Muscle of leg (tissue), 11 donors: Measurements from ENCODE around the gene CPNE9. TPM values are rescaled to one million over a fixed set of nuclear protein-coding genes. Genes with fewer than 3 reads are reported as not detected.
"Not testable (repeated sequence)": the region's sequence is repeated elsewhere in the genome, so short reads cannot be mapped to it uniquely, and the experiment has no call there.

Experiments
- DNase-seq: peaks from one replicate; pipeline ENCODE4 v3.0.0; 2013
- H3K27ac ChIP-seq: one replicate; pipeline ENCODE4 v1.5.1; 2013; ENCODE audit warnings: mild to moderate bottlenecking, low read length, control low read depth
- H3K27me3 ChIP-seq: one replicate; pipeline ENCODE4 v1.6.1; 2013; ENCODE audit warnings: low read length; ENCODE audit not compliant: control insufficient read depth, insufficient read depth
- H3K36me3 ChIP-seq: one replicate; pipeline ENCODE4 v1.6.1; 2013; ENCODE audit warnings: low read length; ENCODE audit not compliant: control insufficient read depth, insufficient read depth
- H3K4me1 ChIP-seq: one replicate; pipeline ENCODE4 v1.6.1; 2013; ENCODE audit warnings: low read length; ENCODE audit not compliant: control insufficient read depth, insufficient read depth
- H3K4me3 ChIP-seq: one replicate; pipeline ENCODE4 v1.5.1; 2013; ENCODE audit warnings: low read length, control low read depth
- H3K9me3 ChIP-seq: replicated peaks from 2 replicates; pipeline ENCODE4 v1.6.1; 2013; ENCODE audit warnings: low read depth, low read length; ENCODE audit not compliant: control insufficient read depth
- WGBS: methylation state at CpG from one replicate; pipeline ENCODE4 v1.1.5; 2013; ENCODE audit warnings: missing lambda C conversion rate; ENCODE audit not compliant: insufficient coverage; 5-methylcytosine and 5-hydroxymethylcytosine counted together
- polyA plus RNA-seq, 8 donors: library from polyadenylated mRNA; unstranded; fragments of 120-200 nt; gene quantifications; one replicate each; pipeline versions ENCODE4 v1.2.1 to v1.2.3, GENCODE V29; 2013; ENCODE audit warnings: inconsistent platforms in 1 of 8, low replicate concordance in 1 of 8; ENCODE audit not compliant: insufficient read length in 8 of 8, insufficient read depth in 1 of 8
- total RNA-seq: library from RNA; stranded (reverse); fragments of 120-200 nt; gene quantifications from one replicate; pipeline ENCODE4 v1.2.4, GENCODE V29; 2013

Gene CPNE9
- total and polyA plus RNA-seq, 9 donors, result 0.06 to 0.14 (median 0.09) TPM; not detected in 6

DNA sequence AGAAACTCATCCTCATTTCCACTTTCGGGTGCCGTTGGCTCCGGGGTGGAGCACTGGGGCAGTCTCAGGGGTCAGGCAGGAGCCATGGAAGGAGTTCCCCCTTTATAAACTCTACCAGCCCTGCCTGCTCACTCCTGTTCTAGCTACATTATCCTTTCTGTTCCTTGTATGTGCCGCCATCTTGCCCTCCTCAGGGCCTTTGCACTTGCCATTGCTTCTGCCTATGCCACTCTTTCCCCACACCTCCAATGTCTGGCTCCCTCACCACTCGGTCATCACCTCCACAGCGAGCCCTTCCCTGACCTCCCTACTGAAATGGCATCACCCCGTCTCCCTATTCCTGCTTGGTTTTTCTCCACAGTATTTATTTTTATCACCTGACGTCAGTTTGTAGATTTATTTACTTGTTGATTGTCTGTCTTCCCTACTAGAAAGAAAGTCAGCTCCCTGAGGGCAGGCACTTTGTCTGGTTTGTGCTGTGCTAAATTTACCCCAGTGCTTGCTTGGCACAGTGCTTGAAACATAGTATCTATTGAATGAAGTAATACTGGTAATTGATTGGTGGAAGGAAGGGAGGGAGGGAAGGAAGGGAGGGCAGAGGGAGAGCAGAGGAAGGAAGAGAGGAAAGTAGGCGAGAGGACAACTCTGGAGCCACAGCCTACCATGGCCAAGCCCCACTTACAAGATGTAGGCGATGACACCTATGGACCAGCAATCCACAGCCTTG, 57.3 kb downstream of the CPNE9 start:
- H3K36me3 ChIP-seq, result peaks cover 75% of the 10 kb centered on the region
- DNase-seq, result no peak
- no peaks in the 10 kb centered on the region for H3K9me3 ChIP-seq
- no peaks in the 10 kb centered on the region for H3K27me3 ChIP-seq
- H3K4me1 ChIP-seq, result no peaks in the 10 kb centered on the region
- 93% methylated on average over 6 of the region's 10 CpGs for WGBS
- H3K27ac ChIP-seq, result no peak overlapping the region
- H3K4me3 ChIP-seq, result no peak overlapping the region

DNA sequence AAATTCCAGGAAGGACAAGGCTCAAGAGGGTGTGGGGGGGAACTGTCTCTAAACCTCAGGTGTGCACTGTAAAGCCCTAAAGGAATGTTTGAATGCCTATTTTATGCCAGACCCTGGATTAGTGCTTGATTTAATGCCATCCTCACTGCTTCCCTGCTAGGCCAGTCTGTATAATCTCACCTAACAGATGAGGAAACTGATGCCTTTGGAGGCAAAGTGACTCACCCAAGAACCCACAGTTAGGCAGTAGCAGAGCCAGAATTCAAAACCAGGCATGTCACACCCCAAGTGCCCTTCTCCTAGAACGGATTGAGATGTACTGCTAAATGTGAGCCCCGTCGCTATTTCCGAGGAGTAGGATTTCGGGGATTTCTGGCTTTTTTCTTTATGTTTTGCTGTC, 58.3 kb downstream of the CPNE9 start:
- WGBS, result no CpG with 5 or more reads among the region's 5 CpGs
- Histone ChIP-seq H3K36me3 (peaks cover 66% of the 10 kb centered on the region), H3K9me3 (no peaks in the 10 kb centered on the region), H3K4me3 (no peak overlapping the region), H3K27me3 (no peaks in the 10 kb centered on the region), H3K27ac (no peak overlapping the region), H3K4me1 (peaks cover 2% of the 10 kb centered on the region)
- no peak for DNase-seq

DNA sequence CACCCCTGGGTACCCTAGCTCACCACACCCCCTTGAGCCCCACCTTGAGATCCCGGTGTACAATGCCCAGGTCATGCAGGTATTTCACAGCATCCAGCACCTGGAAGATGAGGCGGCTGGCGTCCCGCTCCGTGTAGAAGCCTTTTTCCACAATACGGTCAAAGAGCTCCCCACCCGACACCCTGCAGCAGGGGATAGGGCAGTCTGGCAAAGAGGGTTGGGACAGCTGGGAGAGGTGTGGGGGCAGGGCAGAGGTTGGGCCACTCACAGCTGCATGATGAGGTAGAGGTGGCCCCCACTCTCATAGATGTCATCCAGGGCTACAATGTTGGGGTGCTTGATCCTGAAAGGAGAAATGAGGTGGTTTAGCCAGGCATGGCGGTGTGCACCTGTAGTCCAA, 59.2 kb downstream of the CPNE9 start:
- no peak overlapping the region for H3K4me3 ChIP-seq
- WGBS, result 93% methylated on average over 3 of the region's 8 CpGs

DNA sequence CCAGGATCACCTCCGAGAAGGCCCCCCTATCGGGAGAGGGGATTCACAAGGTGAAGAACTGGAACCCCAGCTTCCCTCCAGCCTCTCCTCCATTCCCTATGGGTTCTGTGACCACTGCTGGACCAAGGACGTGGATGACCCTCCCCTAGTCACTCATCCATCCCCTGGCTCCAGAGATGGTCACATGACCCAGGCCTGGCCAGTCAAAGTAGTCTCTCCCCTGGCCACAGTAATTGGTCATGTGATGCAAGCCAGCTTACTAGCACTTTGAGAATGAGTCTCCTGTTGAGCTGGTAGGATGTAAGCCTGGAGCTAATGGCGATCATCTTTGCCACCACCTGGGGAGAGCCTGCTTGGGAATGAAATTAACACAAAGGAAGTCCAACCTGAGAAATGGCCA, 62.2 kb downstream of the CPNE9 start:
- no peaks in the 10 kb centered on the region for H3K9me3 ChIP-seq
- no peaks in the 10 kb centered on the region for H3K27me3 ChIP-seq
- no peak overlapping the region for H3K27ac ChIP-seq
- 71% methylated on average over 4 of the region's 4 CpGs for WGBS
- H3K4me3 ChIP-seq, result no peak overlapping the region
- peaks cover 33% of the 10 kb centered on the region for H3K4me1 ChIP-seq
- no peak for DNase-seq
- H3K36me3 ChIP-seq, result peaks cover 37% of the 10 kb centered on the region

More for the DNA sequence above, 59.2 kb downstream of the CPNE9 start:
- Histone ChIP-seq H3K27ac (no peak overlapping the region), H3K4me1 (peaks cover 9% of the 10 kb centered on the region), H3K9me3 (no peaks in the 10 kb centered on the region), H3K36me3 (peaks cover 62% of the 10 kb centered on the region), H3K27me3 (no peaks in the 10 kb centered on the region)
- no peak for DNase-seq

DNA sequence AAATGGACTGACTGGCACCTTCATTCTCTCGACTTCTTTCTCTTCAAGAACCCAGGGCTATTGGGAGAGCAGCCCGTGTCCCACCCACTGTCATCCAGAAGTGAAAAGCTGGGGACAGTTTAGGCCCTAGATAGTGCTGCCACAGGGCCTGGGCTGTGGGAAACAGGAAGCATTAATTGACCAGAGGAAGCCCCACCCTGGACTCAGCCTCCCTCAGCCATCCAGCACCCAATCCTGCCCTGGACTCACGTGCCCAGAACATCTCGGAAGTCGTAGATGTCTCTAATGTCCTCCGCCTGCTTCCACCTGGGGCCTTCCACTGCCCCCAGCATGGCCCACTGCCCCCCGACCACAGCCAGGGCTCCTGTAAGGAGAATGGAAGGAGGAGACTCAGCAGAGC, 63.8 kb downstream of the CPNE9 start:
- no peak overlapping the region for H3K4me3 ChIP-seq
- peaks cover 28% of the 10 kb centered on the region for H3K36me3 ChIP-seq
- H3K27me3 ChIP-seq, result no peaks in the 10 kb centered on the region
- no peaks in the 10 kb centered on the region for H3K9me3 ChIP-seq
- 42% methylated on average over 5 of the region's 7 CpGs for WGBS
- H3K4me1 ChIP-seq, result peaks cover 33% of the 10 kb centered on the region
- H3K27ac ChIP-seq, result no peak overlapping the region
- DNase-seq, result no peak

DNA sequence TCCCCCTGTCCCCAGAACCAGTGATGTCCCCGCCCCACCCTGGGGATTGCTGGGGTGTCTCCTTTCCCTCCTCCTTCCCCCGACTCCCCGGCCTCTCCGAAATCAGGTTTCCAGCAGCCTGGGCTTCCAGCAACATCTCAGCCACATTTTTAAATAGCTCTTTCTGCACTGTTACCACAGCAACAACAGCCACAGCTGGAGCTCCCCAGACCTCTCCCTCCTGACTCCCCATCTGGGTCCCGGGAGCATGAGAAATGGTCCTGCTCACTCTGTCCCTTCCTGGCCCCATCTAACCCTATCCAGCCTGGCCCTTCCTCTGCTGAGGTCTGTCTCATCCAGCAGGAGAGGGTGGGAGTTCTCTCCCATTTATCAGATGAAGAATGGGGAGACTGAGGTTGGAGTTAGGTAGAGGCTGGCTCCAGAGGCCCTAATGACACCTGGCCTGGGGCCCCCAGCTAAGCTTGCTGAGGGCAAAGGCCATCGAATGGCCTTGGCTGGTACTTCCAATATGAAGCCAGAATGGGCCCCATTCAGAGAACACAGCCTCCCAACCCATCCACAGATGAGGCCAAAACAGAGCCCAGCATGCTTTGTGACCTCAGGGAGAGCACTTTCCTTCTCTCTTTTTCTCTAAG, 64.6 kb downstream of the CPNE9 start:
- no peak overlapping the region for H3K27ac ChIP-seq

DNA sequence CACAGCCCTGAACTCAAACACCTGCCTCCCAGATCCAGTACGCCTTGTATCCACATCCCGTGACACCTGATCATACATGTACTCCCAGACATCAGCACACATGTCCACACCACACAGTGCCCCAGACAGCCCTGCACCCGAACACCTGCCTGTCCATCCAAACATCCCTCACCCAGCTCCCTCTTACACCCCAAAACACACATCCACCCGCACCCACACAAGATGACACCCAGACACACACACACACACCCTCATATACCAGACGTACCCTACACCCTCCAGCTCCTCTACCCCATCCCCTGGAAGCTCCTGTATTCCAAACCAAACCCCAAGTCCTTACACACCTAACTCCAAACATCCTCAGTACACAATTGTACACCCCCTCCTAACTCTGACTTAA, 65.4 kb downstream of the CPNE9 start:
- no peak for DNase-seq
- Histone ChIP-seq H3K27ac (peak overlapping the region; percentile 60), H3K36me3 (peaks cover 15% of the 10 kb centered on the region), H3K27me3 (no peaks in the 10 kb centered on the region), H3K4me1 (peaks cover 33% of the 10 kb centered on the region), H3K9me3 (no peaks in the 10 kb centered on the region), H3K4me3 (peak overlapping the region; percentile 66)
- 64% methylated on average over 5 of the region's 5 CpGs for WGBS

More for the DNA sequence above, 64.6 kb downstream of the CPNE9 start:
- Histone ChIP-seq H3K27me3 (no peaks in the 10 kb centered on the region), H3K4me3 (no peak overlapping the region), H3K36me3 (peaks cover 20% of the 10 kb centered on the region), H3K9me3 (no peaks in the 10 kb centered on the region), H3K4me1 (peaks cover 33% of the 10 kb centered on the region)
- 55% methylated on average over 4 of the region's 6 CpGs for WGBS
- DNase-seq, result peak; percentile 68

DNA sequence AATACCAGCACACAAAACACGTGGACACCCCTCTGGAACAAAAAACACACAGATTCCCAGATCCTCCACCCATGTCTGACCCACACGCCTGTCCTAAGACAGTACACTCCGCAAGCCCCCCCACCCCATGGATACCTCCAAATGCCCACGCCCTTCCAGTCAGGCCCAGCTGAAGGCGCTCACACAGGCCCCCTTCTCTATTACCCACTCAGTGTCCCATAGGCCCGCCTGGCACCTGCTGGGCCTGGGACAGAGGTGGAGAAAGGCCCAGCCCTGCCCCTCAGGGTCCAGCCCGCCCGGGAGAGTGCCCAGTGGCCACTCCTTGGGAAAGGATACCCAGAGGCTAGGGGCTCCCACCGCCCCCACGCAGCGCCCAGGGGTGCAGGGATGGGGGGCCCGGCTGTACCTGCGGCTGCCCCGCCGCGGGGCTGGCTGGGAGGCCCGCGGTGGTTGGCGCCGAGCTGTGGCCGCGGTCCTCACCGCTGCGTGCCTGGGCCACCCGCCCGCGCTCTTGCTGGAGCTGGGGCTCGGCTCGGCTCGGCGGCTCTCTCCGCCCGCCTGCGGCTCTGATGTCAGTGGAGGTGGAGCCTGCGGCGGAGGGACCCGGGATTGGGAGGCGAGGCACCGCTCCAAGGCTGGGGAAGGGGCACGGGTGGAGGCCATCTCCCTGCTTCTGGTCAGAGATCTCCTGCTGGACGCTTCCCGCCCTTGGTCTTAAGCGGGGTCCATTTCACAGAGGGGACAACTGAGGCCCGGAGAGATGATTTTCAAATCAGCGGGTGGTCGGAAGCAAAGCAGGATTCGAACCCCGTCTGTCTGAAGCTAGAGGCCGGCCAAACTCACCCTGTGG, 66.0 kb downstream of the CPNE9 start, which contains the start of gene CAMK1:
Gene CAMK1, minus strand, starts transcription at position 522 of the 850 bp plus-strand sequence. CDS start 2,198 bp downstream, outside the sequence.
- 3% methylated on average over 48 of the region's 49 CpGs for WGBS
- no peaks in the 10 kb centered on the region for H3K27me3 ChIP-seq
- peaks cover 15% of the 10 kb centered on the region for H3K36me3 ChIP-seq
- H3K27ac ChIP-seq, result peak within 1 kb of the TSS; percentile 60
- H3K4me3 ChIP-seq, result peak within 1 kb of the TSS; percentile 66
- peaks cover 33% of the 10 kb centered on the region for H3K4me1 ChIP-seq
- H3K9me3 ChIP-seq, result no peaks in the 10 kb centered on the region
- DNase-seq, result peak; percentile 91

DNA sequence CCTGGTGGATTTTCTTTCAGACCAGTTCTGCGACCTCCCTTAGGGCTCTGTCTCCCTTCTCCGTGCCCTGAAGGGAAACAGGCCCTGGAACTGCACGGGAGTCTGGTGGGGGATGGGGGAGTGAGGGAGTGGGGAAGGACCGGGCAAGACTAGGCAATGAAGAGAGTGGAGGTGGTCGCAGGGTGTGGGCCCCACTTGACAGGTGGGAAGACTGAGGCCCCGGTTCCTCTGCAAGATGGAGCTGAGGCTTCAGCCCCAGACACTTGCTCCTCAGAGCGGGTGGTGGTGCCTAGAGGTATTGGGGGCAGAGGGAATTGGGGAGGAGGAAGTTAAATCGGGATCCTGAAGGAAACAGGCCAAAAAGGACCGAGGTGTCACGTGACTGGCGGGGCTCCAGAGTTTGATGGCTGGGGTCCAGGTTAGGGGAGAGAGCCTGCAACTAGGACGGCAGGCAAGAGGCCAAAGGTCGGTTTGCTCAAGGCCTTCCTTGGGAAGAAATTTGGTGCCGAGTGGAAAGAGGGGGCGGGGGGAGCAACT, 66.7 kb downstream of the CPNE9 start:
- Histone ChIP-seq H3K36me3 (peaks cover 11% of the 10 kb centered on the region), H3K27ac (peak overlapping the region; percentile 43), H3K4me1 (peaks cover 33% of the 10 kb centered on the region), H3K9me3 (no peaks in the 10 kb centered on the region), H3K27me3 (no peaks in the 10 kb centered on the region), H3K4me3 (peak overlapping the region; percentile 66)
- peak; percentile 88 for DNase-seq
- WGBS, result 10% methylated on average over 11 of the region's 15 CpGs

DNA sequence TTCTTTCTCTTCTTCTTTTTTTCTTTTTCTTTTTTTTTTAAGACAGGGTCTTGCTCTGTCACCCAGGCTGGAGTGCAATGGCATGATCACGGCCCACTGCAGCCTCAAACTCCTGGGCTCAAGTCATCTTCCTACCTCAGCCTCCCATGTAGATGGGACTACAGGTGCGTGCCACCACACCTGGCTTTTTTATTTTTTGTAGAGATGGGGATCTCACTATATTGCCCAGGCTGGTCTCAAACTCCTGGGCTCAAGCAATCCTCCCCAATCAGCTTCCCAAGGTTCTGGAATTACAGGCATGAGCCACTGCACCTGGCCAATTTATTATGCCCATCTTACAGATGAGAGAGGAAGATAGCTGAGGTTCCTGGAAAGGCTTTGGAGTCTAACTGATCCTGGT, 67.4 kb downstream of the CPNE9 start:
- no CpG with 5 or more reads among the region's 2 CpGs for WGBS
- H3K4me1 ChIP-seq, result peaks cover 33% of the 10 kb centered on the region

More for the DNA sequence above, 67.4 kb downstream of the CPNE9 start:
- H3K27ac ChIP-seq, H3K4me3 ChIP-seq, DNase-seq, H3K9me3 ChIP-seq, H3K36me3 ChIP-seq, H3K27me3 ChIP-seq: not testable (repeated sequence)
